H9 (cell line): ENCODE results near the gene TBL1X. TPM values are rescaled to one million over a fixed set of nuclear protein-coding genes. Genes with fewer than 3 reads are reported as not detected.

Experiments used
- DNase-seq: peaks from one replicate; pipeline ENCODE4 v3.0.0-alpha.2; 2017
- H2AFZ ChIP-seq: one replicate; pipeline ENCODE4 v1.6.1; 2013; ENCODE audit warnings: mild to moderate bottlenecking, low read length, control low read depth, moderate library complexity
- H2AK5ac ChIP-seq: 2 replicates; pipeline ENCODE4 v1.6.1; 2013; ENCODE audit warnings: low read length, control low read depth, mixed read lengths; ENCODE audit not compliant: insufficient read length
- H2BK120ac ChIP-seq: one replicate; pipeline ENCODE4 v1.6.1; 2013; ENCODE audit warnings: low read depth, mild to moderate bottlenecking, low read length, control low read depth, inconsistent platforms; ENCODE audit not compliant: poor library complexity, severe bottlenecking
- H2BK12ac ChIP-seq: 2 replicates; pipeline ENCODE4 v1.6.1; 2013; ENCODE audit warnings: low read length, control low read depth, mixed read lengths, low read depth; ENCODE audit not compliant: insufficient read length
- H2BK15ac ChIP-seq: 2 replicates; pipeline ENCODE4 v1.6.1; 2013; ENCODE audit warnings: low read depth, low read length, control low read depth
- H2BK20ac ChIP-seq: one replicate; pipeline ENCODE4 v1.6.1; 2013; ENCODE audit warnings: low read depth, mild to moderate bottlenecking, low read length, control low read depth, inconsistent platforms; ENCODE audit not compliant: poor library complexity, severe bottlenecking
- H2BK5ac ChIP-seq: 2 replicates; pipeline ENCODE4 v1.6.1; 2013; ENCODE audit warnings: low read length, control low read depth, mixed read lengths; ENCODE audit not compliant: insufficient read length
- H3K14ac ChIP-seq: 2 replicates; pipeline ENCODE4 v1.6.1; 2013; ENCODE audit warnings: low read length, control low read depth; ENCODE audit not compliant: insufficient read depth
- H3K18ac ChIP-seq: 2 replicates; pipeline ENCODE4 v1.6.1; 2013; ENCODE audit warnings: low read depth, mild to moderate bottlenecking, mixed read lengths, low read length, control low read depth; ENCODE audit not compliant: insufficient read length
- H3K23ac ChIP-seq: 2 replicates; pipeline ENCODE4 v1.6.1; 2013; ENCODE audit warnings: low read length, control low read depth, mixed read lengths, low read depth; ENCODE audit not compliant: insufficient read length
- H3K23me2 ChIP-seq: 2 replicates; pipeline ENCODE4 v1.6.1; 2013; ENCODE audit warnings: low read depth, mild to moderate bottlenecking, mixed read lengths, low read length, control low read depth; ENCODE audit not compliant: insufficient read length, poor library complexity, severe bottlenecking
- H3K27ac ChIP-seq: 2 replicates; pipeline ENCODE4 v1.5.1; 2013; ENCODE audit warnings: low read length, control low read depth, mixed read lengths, low read depth; ENCODE audit not compliant: insufficient read length
- H3K27me3 ChIP-seq: 2 replicates; pipeline ENCODE4 v1.6.1; 2013; ENCODE audit warnings: low read length, control low read depth, inconsistent platforms; ENCODE audit not compliant: insufficient read depth
- H3K4ac ChIP-seq: 2 replicates; pipeline ENCODE4 v1.6.1; 2013; ENCODE audit warnings: low read depth, mild to moderate bottlenecking, control low read depth, inconsistent platforms, low read length, moderate library complexity
- H3K4me1 ChIP-seq: 2 replicates; pipeline ENCODE4 v1.6.1; 2013; ENCODE audit warnings: low read length, control low read depth, inconsistent platforms; ENCODE audit not compliant: insufficient read depth
- H3K4me2 ChIP-seq: 2 replicates; pipeline ENCODE4 v1.6.1; 2013; ENCODE audit warnings: low read length, control low read depth, mixed read lengths; ENCODE audit not compliant: insufficient read length, insufficient read depth
- H3K56ac ChIP-seq: 2 replicates; pipeline ENCODE4 v1.6.1; 2013; ENCODE audit warnings: low read depth, mild to moderate bottlenecking, mixed read lengths, low read length, control low read depth; ENCODE audit not compliant: insufficient read length
- H3K79me1 ChIP-seq: 2 replicates; pipeline ENCODE4 v1.6.1; 2013; ENCODE audit warnings: low read depth, mild to moderate bottlenecking, moderate library complexity, low read length, control low read depth, inconsistent platforms; ENCODE audit not compliant: insufficient read depth, poor library complexity, severe bottlenecking
- H3K79me2 ChIP-seq: 2 replicates; pipeline ENCODE4 v1.6.1; 2013; ENCODE audit warnings: low read length, control low read depth, inconsistent platforms; ENCODE audit not compliant: insufficient read depth
- H3K9ac ChIP-seq: 2 replicates; pipeline ENCODE4 v1.6.1; 2013; ENCODE audit warnings: low read length, control low read depth, mixed read lengths; ENCODE audit not compliant: insufficient read length; ENCODE audit errors: extremely low read depth
- H3K9me3 ChIP-seq: one replicate; pipeline ENCODE4 v1.6.1; 2013; ENCODE audit warnings: low read depth, low read length, inconsistent platforms; ENCODE audit not compliant: control insufficient read depth
- H3T11ph ChIP-seq: one replicate; pipeline ENCODE4 v1.6.1; 2013; ENCODE audit warnings: mild to moderate bottlenecking, low read length, control low read depth, inconsistent platforms
- H4K20me1 ChIP-seq: one replicate; pipeline ENCODE4 v1.6.1; 2013; ENCODE audit not compliant: control insufficient read depth, insufficient read length, insufficient read depth
- H4K5ac ChIP-seq: 2 replicates; pipeline ENCODE4 v1.6.1; 2013; ENCODE audit warnings: low read depth, mild to moderate bottlenecking, mixed read lengths, low read length, control low read depth; ENCODE audit not compliant: insufficient read length
- H4K8ac ChIP-seq: replicated peaks from 2 replicates; pipeline ENCODE4 v1.6.1; 2013; ENCODE audit warnings: low read length, control low read depth, mixed read lengths, low read depth; ENCODE audit not compliant: insufficient read length
- H4K91ac ChIP-seq: 2 replicates; pipeline ENCODE4 v1.6.1; 2013; ENCODE audit warnings: low read depth, mild to moderate bottlenecking, moderate library complexity, mixed read lengths, low read length, control low read depth; ENCODE audit not compliant: insufficient read length
- H3K27ac Mint-ChIP-seq, 3 experiments: 2 replicates in 2 of 3; 3 replicates in 1 of 3; pipeline ENCODE4 v1.8.0; 2020 to 2021; ENCODE audit warnings: mixed read lengths in 3 of 3, mild to moderate bottlenecking in 1 of 3, moderate library complexity in 1 of 3
- H3K27me3 Mint-ChIP-seq: 2 replicates; pipeline ENCODE4 v1.8.0; 2021; ENCODE audit warnings: low read depth, mild to moderate bottlenecking, moderate library complexity, mixed read lengths
- H3K36me3 Mint-ChIP-seq, 3 experiments: 2 replicates in 2 of 3; 3 replicates in 1 of 3; pipeline ENCODE4 v1.8.0; 2020 to 2021; ENCODE audit warnings: low read depth in 3 of 3, mixed read lengths in 3 of 3; ENCODE audit not compliant: insufficient read depth in 1 of 3
- H3K4me1 Mint-ChIP-seq, 2 experiments: 2 replicates each; pipeline ENCODE4 v1.8.0; 2020; ENCODE audit warnings: mixed read lengths in 2 of 2
- H3K4me3 Mint-ChIP-seq, 2 experiments: 2 replicates in 1 of 2; 3 replicates in 1 of 2; pipeline ENCODE4 v1.8.0; 2020 to 2021; ENCODE audit warnings: mild to moderate bottlenecking in 2 of 2, mixed read lengths in 2 of 2, moderate library complexity in 1 of 2
- H3K9me3 Mint-ChIP-seq, 2 experiments: 2 replicates in 1 of 2; 3 replicates in 1 of 2; pipeline ENCODE4 v1.8.0; 2020; ENCODE audit warnings: mild to moderate bottlenecking in 2 of 2, mixed read lengths in 2 of 2, moderate library complexity in 1 of 2
- CTCF ChIP-seq: fragments of 200-600 bp; sonication (generic); conservative IDR thresholded peaks from 3 replicates; pipeline ENCODE4 v1.8.0; 2021; ENCODE audit warnings: antibody characterized with exemption, mild to moderate bottlenecking
- WGBS: extraction: QIAGEN DNeasy Blood & Tissue Kit; methylation state at CpG from one replicate; pipeline ENCODE4 v1.1.7; 2013; ENCODE audit warnings: missing lambda C conversion rate, low lambda C conversion rate, mixed read lengths; ENCODE audit not compliant: insufficient read length; ENCODE audit errors: extremely low coverage; 5-methylcytosine and 5-hydroxymethylcytosine counted together
- total RNA-seq: library from RNA; stranded (reverse); gene quantifications from 2 replicates; pipeline ENCODE4 v1.2.1, GENCODE V29; 2021

Gene TBL1X
- total RNA-seq, 1 experiment from 2014 or later, result 24.1 TPM

- no peak overlapping the region for H2BK120ac ChIP-seq
- no peaks in the 10 kb centered on the region for H4K20me1 ChIP-seq
- no peak overlapping the region for H3K4me2 ChIP-seq
- H3K4me3 Mint-ChIP-seq, result no peak overlapping the region
- peaks cover 3% of the 10 kb centered on the region; the same call in 1 of the 2 replicates for H3K79me2 ChIP-seq
- H2AFZ ChIP-seq, result no peak overlapping the region
- H3K23me2 ChIP-seq, result no peaks in the 10 kb centered on the region
- no peak overlapping the region for H3K27ac ChIP-seq
- H3K9me3 Mint-ChIP-seq, result peaks cover 22 to 52% of the 10 kb centered on the region in 2 experiments
- H2BK15ac ChIP-seq, result no peak overlapping the region
- no peak overlapping the region for H3K56ac ChIP-seq
- no peak for TF ChIP-seq CTCF
- no peaks in the 10 kb centered on the region for H3K4me1 ChIP-seq
- H2BK5ac ChIP-seq, result no peak overlapping the region
- H4K5ac ChIP-seq, result no peak overlapping the region
- H3K9ac ChIP-seq, result no peak overlapping the region
- no peak overlapping the region for H4K8ac ChIP-seq
- no peaks in the 10 kb centered on the region for H3K9me3 ChIP-seq
- no peak overlapping the region for H2AK5ac ChIP-seq
- WGBS, result no CpG with 5 or more reads among the region's 4 CpGs
- no peak overlapping the region for H4K91ac ChIP-seq
- H3K4me1 Mint-ChIP-seq, result peaks cover 0 to 4% of the 10 kb centered on the region in 2 experiments; a peak in 2 of 4 replicates
- H3K36me3 Mint-ChIP-seq, result peaks cover 4 to 18% (median 4%) of the 10 kb centered on the region in 3 experiments; a peak in 5 of 7 replicates
- no peak overlapping the region for H3K18ac ChIP-seq
- no peak overlapping the region for H3K14ac ChIP-seq
- H3K4ac ChIP-seq, result no peak overlapping the region
- no peak overlapping the region for H2BK12ac ChIP-seq
- H3K79me1 ChIP-seq, result no peaks in the 10 kb centered on the region
- peak overlapping the region in 1 of 3 experiments; percentile 70; a peak in 1 of 7 replicates for H3K27ac Mint-ChIP-seq
- no peak overlapping the region for H3T11ph ChIP-seq
- H3K23ac ChIP-seq, result no peak overlapping the region
- no peaks in the 10 kb centered on the region; the same call in 1 of the 2 replicates for H3K27me3 Mint-ChIP-seq
- H2BK20ac ChIP-seq, result no peak overlapping the region
- H3K27me3 ChIP-seq, result no peaks in the 10 kb centered on the region
- DNase-seq, result no peak
These were observed 293.3 kb downstream of the TBL1X start for GRCh38 chrX:9758021-9758638.
